ENCODE data around the gene ATOH8. TPM values are rescaled to one million over a fixed set of nuclear protein-coding genes. Genes with fewer than 3 reads are reported as not detected.

Gene ATOH8
- total RNA-seq, 1 experiment from 2014 or later: 0.20 TPM

GRCh38 chr2:85787981-85788340 lies 34.2 kb downstream of the ATOH8 start:
- Histone ChIP-seq H2BK120ac (ENCODE audit: low read depth, low read length, poor library complexity, severe bottlenecking) (no peak overlapping the region), H4K5ac (ENCODE audit: insufficient read length, low read depth, low read length) (no peak overlapping the region), H3K4me2 (ENCODE audit: insufficient read depth, insufficient read length, low read length) (no peak overlapping the region), H4K91ac (ENCODE audit: insufficient read length, low read depth, low read length) (no peak overlapping the region), H3K9me3 (ENCODE audit: control insufficient read depth, low read depth, low read length) (no peaks in the 10 kb centered on the region), H3K14ac (ENCODE audit: insufficient read depth, low read length) (no peak overlapping the region; the same call in 1 of the 2 replicates), H3K4ac (ENCODE audit: low read depth, low read length) (no peak overlapping the region), H2BK20ac (ENCODE audit: low read depth, low read length, poor library complexity, severe bottlenecking) (no peak overlapping the region), H3K23ac (ENCODE audit: insufficient read length, low read depth, low read length) (no peak overlapping the region), H3K79me1 (ENCODE audit: insufficient read depth, low read depth, low read length, poor library complexity, severe bottlenecking) (no peaks in the 10 kb centered on the region), H4K8ac (replicated peaks; ENCODE audit: insufficient read length, low read depth, low read length) (no peak overlapping the region), H2BK15ac (ENCODE audit: low read depth, low read length) (no peak overlapping the region), H2BK12ac (ENCODE audit: insufficient read length, low read depth, low read length) (no peak overlapping the region), H4K20me1 (ENCODE audit: control insufficient read depth, insufficient read depth, insufficient read length) (no peaks in the 10 kb centered on the region), H3K4me1 (ENCODE audit: insufficient read depth, low read length) (no peaks in the 10 kb centered on the region), H2AFZ (ENCODE audit: low read length) (no peak overlapping the region), H2BK5ac (ENCODE audit: insufficient read length, low read length) (no peak overlapping the region), H3T11ph (ENCODE audit: low read length) (no peak overlapping the region), H3K27ac (ENCODE audit: insufficient read length, low read depth, low read length) (no peak overlapping the region), H3K79me2 (ENCODE audit: insufficient read depth, low read length) (no peaks in the 10 kb centered on the region), H3K18ac (ENCODE audit: insufficient read length, low read depth, low read length) (no peak overlapping the region), H3K9ac (ENCODE audit: extremely low read depth, insufficient read length, low read length) (no peak overlapping the region), H3K56ac (ENCODE audit: insufficient read length, low read depth, low read length) (no peak overlapping the region), H3K23me2 (ENCODE audit: insufficient read length, low read depth, low read length, poor library complexity, severe bottlenecking) (no peaks in the 10 kb centered on the region), H2AK5ac (ENCODE audit: insufficient read length, low read length) (no peak overlapping the region), H3K27me3 (ENCODE audit: insufficient read depth, low read length) (no peaks in the 10 kb centered on the region)
- H3K27me3 Mint-ChIP-seq (ENCODE audit: low read depth): peaks cover 12% of the 10 kb centered on the region
- no peak overlapping the region for H3K4me3 Mint-ChIP-seq
- H3K36me3 Mint-ChIP-seq (ENCODE audit: insufficient read depth in 1 of 3, low read depth in 3 of 3): no peaks in the 10 kb centered on the region
- H3K4me1 Mint-ChIP-seq: peaks cover 4 to 14% of the 10 kb centered on the region in 2 experiments; a peak in 3 of 4 replicates
- H3K9me3 Mint-ChIP-seq: no peaks in the 10 kb centered on the region
- TF ChIP-seq CTCF (conservative IDR thresholded peaks at IDR 0.05): no peak
- no peak for DNase-seq
- no CpG with 5 or more reads among the region's 6 CpGs for WGBS (ENCODE audit: extremely low coverage, insufficient read length, low lambda C conversion rate)
- H3K27ac Mint-ChIP-seq: no peak overlapping the region; a peak in 1 of 7 replicates
